GM12875 (cell line): ENCODE measurements around the gene NEK7.
"Not testable (repeated sequence)": the region's sequence is repeated elsewhere in the genome, so short reads cannot be mapped to it uniquely, and the experiment has no call there.

Experiments used
- H3K4me3 ChIP-seq: one replicate; pipeline ENCODE4 v1.5.1; 2011; ENCODE audit warnings: low read depth, low read length, control low read depth
- CTCF ChIP-seq: IDR thresholded peaks from 2 replicates; pipeline ENCODE4 v1.5.1; 2011; ENCODE audit warnings: low read depth, mild to moderate bottlenecking, control low read depth, inconsistent platforms, low read length, moderate library complexity, borderline replicate concordance; ENCODE audit not compliant: insufficient read depth

The NEK7 gene

GRCh38 chr1:198125995-198126735 lies 30.6 kb upstream of the NEK7 start:
- TF ChIP-seq CTCF: no peak

GRCh38 chr1:198128533-198128932 lies 28.3 kb upstream of the NEK7 start:
- TF ChIP-seq CTCF: no peak
- no peak overlapping the region for H3K4me3 ChIP-seq

More at GRCh38 chr1:198125995-198126735, 30.6 kb upstream of the NEK7 start:
- H3K4me3 ChIP-seq: no peak overlapping the region

- not testable (repeated sequence) for H3K4me3 ChIP-seq
Observed at GRCh38 chr1:198130053-198130452, 26.7 kb upstream of the NEK7 start.

GRCh38 chr1:198132060-198132781 lies 24.6 kb upstream of the NEK7 start:
- no peak overlapping the region for H3K4me3 ChIP-seq
- TF ChIP-seq CTCF: no peak

GRCh38 chr1:198134252-198134651 lies 22.5 kb upstream of the NEK7 start:
- TF ChIP-seq CTCF: no peak

GRCh38 chr1:198135366-198135765 lies 21.4 kb upstream of the NEK7 start:
- no peak overlapping the region for H3K4me3 ChIP-seq
- TF ChIP-seq CTCF: no peak

More at GRCh38 chr1:198134252-198134651, 22.5 kb upstream of the NEK7 start:
- no peak overlapping the region for H3K4me3 ChIP-seq

- TF ChIP-seq CTCF: no peak
- H3K4me3 ChIP-seq: no peak overlapping the region
Observed at GRCh38 chr1:198141668-198142351, 15.0 kb upstream of the NEK7 start.
